Measurements from ENCODE around the gene CEP78.
"Not testable (repeated sequence)": the region's sequence is repeated elsewhere in the genome, so short reads cannot be mapped to it uniquely, and the experiment has no call there.

The CEP78 gene

DNA sequence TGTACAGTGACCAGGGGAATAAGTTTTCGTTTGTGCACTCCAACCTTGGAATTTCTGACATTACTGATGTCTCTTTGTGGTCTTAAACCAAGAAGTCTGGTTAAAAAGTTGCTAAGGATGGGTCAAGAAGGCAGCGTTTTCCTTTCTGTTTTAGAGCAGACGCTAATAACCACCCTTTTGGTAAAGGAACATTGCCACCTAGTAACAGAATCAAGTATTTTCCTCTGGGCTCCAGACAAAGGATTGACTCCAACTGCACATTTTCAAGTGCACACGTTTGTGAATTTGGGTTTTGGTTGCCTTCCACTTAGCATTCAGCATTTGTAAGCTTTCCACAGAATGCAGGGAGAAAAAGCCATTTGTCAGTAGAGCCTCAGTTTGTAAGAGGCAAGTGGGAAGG lies 22.2 kb upstream of the CEP78 start:
- peak; percentile 29 for DNase-seq (ENCODE audit: low spot score)
- in situ Hi-C loops (cut with MboI; ENCODE audit: low sequenced_read_pairs, unreplicated experiment), result loop anchor here (10.0 kb wide), 1 partner anchor 109 kb away; no protein-coding TSS in a partner anchor
- TF ChIP-seq, protein P1, sequence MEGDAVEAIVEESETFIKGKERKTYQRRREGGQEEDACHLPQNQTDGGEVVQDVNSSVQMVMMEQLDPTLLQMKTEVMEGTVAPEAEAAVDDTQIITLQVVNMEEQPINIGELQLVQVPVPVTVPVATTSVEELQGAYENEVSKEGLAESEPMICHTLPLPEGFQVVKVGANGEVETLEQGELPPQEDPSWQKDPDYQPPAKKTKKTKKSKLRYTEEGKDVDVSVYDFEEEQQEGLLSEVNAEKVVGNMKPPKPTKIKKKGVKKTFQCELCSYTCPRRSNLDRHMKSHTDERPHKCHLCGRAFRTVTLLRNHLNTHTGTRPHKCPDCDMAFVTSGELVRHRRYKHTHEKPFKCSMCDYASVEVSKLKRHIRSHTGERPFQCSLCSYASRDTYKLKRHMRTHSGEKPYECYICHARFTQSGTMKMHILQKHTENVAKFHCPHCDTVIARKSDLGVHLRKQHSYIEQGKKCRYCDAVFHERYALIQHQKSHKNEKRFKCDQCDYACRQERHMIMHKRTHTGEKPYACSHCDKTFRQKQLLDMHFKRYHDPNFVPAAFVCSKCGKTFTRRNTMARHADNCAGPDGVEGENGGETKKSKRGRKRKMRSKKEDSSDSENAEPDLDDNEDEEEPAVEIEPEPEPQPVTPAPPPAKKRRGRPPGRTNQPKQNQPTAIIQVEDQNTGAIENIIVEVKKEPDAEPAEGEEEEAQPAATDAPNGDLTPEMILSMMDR (IDR thresholded peaks at IDR 0.05; ENCODE audit: borderline replicate concordance, control extremely low read depth, extremely low read depth, insufficient read depth, missing control alignments), result peak; percentile 31

DNA sequence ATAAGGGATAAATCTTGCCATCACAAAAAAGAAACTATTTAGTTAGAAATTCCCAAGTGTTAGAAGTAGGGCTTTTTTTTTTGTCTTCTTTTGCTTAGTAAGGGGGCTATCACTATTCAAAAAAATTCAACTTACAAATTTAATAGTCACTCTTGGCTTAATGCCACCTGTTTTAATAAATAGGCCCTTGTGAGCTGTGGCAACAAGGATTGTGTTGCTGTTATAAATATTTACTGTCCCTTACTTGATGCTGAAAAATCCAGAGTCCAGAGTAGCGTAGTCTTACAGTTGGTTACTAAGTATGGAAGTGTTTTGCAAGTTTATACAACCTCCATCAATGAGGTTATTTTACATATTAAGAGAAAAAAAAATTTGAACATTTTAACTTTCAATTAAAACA lies 21.4 kb upstream of the CEP78 start:
- in situ Hi-C loops (cut with MboI; ENCODE audit: low sequenced_read_pairs, unreplicated experiment), result loop anchor here (10.0 kb wide), 1 partner anchor 110 kb away; no protein-coding TSS in a partner anchor
- TF ChIP-seq, protein P1 (IDR thresholded peaks at IDR 0.05; ENCODE audit: borderline replicate concordance, control extremely low read depth, extremely low read depth, insufficient read depth, missing control alignments), result no peak

DNA sequence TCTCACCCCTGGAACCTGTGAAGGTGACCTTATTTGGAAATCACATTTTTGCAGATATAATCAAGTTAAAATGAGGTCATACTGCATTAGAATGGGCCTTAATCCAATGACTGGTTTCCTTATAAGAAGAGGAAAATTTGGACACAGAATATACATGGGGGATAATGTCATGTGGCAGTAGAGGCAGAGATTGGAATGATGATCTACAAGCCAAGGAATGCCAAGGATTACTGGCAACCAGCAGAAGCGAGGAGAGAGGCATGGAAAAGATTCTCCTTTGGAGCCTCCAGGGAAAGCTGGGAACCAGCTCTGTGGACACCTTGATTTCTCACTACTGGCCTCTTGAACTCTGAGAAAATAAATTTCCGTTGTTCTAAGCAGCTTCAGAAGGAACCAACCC lies 20.2 kb upstream of the CEP78 start:
- in situ Hi-C loops (cut with MboI; ENCODE audit: low sequenced_read_pairs, unreplicated experiment), result loop anchor here (10.0 kb wide), 1 partner anchor 111 kb away; no protein-coding TSS in a partner anchor
- TF ChIP-seq, protein P1 (IDR thresholded peaks at IDR 0.05; ENCODE audit: borderline replicate concordance, control extremely low read depth, extremely low read depth, insufficient read depth, missing control alignments), result no peak
- DNase-seq (ENCODE audit: low spot score), result no peak

More for the DNA sequence above, 21.4 kb upstream of the CEP78 start:
- no peak for DNase-seq (ENCODE audit: low spot score)

DNA sequence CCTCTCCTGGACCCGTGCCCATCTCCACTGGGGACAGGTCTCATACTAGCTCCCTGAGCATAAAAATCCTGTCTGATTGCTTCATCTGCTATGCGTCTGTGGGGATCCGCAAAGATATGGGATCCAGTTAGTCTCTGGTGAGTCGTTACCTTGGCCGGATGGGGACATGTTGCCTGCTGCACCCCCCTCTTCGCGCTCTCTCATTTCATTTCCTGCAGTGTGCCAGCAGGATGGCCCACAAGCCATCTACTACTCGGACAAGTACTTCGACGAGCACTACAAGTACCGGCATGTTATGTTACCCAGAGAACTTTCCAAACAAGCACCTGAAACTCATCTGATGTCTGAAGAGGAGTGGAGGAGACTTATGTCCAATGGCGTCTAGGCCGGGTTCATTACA lies 17.0 kb upstream of the CEP78 start:
- no peak for DNase-seq (ENCODE audit: low spot score)
- TF ChIP-seq, protein P1 (IDR thresholded peaks at IDR 0.05; ENCODE audit: borderline replicate concordance, control extremely low read depth, extremely low read depth, insufficient read depth, missing control alignments), result no peak
- in situ Hi-C loops (cut with MboI; ENCODE audit: low sequenced_read_pairs, unreplicated experiment), result loop anchor here (10.0 kb wide), 1 partner anchor 114 kb away; no protein-coding TSS in a partner anchor

DNA sequence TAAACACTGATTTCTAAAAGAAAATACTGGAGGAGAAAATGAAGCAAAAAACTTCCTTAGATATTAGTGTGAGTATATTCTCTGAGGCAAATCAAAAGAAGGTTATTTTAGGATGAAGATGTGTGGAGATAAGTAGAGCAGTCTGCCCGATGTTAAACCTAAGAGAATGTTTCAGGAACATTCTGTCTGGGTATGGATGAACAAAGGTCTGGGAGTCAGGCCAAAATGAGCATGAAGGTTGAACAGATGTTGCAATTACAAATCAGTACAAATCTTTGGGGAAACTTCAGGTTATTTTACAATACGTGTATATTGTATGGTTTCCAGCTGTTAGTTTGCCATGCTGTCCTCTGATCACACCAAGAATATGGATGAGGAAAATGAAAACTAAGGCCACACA lies 14.4 kb upstream of the CEP78 start:
- TF ChIP-seq, protein P1 (IDR thresholded peaks at IDR 0.05; ENCODE audit: borderline replicate concordance, control extremely low read depth, extremely low read depth, insufficient read depth, missing control alignments), result no peak
- in situ Hi-C loops (cut with MboI; ENCODE audit: low sequenced_read_pairs, unreplicated experiment), result no loop called here
- DNase-seq (ENCODE audit: low spot score), result no peak

DNA sequence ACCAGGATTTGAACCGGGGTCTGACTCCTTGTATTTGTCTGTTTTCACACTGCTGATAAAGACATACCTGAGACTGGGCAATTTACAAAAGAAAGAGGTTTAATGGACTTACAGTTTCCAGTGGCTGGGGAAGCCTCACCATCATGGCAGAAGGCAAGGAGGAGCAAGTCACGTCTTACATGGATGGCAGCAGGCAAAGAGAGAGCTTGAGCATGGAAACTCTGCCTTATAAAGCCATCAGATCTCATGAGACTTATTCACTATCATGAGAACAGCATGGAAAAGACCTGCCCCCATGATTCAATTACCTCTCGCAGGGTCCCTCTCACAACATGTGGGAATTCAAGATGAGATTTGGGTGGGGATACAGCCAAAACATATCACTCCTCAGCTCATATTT lies 14.0 kb upstream of the CEP78 start:
- in situ Hi-C loops (cut with MboI; ENCODE audit: low sequenced_read_pairs, unreplicated experiment); DNase-seq (ENCODE audit: low spot score): not testable (repeated sequence)

DNA sequence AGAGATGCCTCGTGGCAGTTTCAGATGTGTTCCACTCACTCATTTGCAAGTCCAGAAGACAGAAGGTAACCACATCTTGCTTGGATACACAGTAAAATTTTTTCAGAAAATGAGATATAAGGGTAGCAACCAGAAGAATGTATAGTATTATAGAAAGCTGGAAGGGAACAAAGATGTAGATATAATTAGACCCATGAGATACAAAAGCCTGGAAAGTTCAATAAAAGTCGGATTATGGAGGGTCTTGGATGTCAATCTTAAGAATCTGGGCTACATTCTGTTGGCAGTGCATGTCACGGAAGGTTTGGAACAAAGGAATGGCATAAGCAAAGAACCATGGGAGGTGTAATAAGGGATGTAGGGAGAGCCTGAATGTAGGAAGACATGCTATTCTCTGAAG lies 5.1 kb upstream of the CEP78 start:
- no peak for DNase-seq (ENCODE audit: low spot score)
- in situ Hi-C loops (cut with MboI; ENCODE audit: low sequenced_read_pairs, unreplicated experiment), result no loop called here
- TF ChIP-seq, protein P1 (IDR thresholded peaks at IDR 0.05; ENCODE audit: borderline replicate concordance, control extremely low read depth, extremely low read depth, insufficient read depth, missing control alignments), result no peak

DNA sequence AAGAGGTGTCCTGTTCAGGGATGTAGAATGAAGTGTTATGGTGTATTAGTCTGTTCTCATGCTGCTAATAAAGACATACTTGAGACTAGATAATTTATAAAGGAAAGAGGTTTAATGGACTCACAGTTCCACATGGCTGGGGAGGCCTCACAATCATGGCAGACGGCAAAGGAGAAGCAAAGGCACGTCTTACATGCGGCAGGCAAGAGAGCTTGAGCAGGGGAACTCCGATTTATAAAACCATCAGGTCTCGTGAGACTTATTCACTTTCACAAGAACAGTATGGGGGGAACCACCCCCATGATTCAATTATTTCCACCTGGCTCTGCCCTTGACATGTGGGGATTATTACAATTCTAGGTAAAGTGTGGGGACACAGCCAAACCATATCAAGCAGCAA lies 3.4 kb upstream of the CEP78 start:
- in situ Hi-C loops (cut with MboI; ENCODE audit: low sequenced_read_pairs, unreplicated experiment), result not testable (repeated sequence)

More for the DNA sequence above, 3.4 kb upstream of the CEP78 start:
- DNase-seq (ENCODE audit: low spot score), result not testable (repeated sequence)

Measured in GM13976 (cell line).